Measurements from ENCODE around the gene LGR4. TPM values are rescaled to one million over a fixed set of nuclear protein-coding genes. Genes with fewer than 3 reads are reported as not detected.

Gene LGR4
- total and polyA plus RNA-seq, 7 donors, result 11.3 to 44.3 (median 29.9) TPM

DNA sequence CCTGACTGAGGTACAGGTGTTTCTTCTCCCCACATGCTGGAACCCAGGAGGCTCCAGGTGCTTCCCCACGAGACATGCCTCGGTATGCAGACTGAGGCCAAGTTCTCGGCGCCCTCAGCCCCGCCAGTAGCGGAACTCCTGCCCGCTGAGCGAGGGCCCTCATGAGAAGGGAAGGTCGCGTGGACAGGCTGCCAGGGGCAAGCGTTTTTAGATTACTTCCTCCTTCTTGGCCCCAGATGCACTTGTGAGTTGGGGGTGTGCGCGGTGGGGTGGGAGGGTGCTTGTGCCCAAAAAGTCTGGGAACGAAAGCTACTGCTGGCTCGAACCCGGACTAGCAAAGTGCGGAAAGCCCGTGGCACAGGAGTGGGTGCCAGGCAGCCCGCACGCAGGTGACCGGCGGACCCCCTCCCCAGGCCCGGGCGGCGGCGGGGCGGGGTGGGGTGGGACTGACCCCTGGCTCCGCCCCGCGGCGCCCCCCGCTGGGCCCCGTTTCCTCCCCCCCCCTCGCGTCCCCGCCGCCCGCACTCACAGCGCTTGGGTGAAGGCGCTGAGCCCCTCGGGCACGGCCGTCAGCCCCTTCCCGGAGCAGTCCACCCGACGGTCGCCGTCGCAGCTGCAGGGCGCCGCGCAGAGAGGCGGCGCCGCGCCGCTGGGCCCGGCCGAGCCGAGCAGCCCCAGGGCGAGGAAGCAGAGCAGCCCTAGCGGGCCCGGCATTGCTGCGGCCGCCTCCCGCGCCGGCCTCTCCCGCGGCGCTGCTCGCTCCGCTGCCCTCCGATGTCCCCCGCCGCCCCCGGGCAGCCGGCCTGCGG, 797 bp downstream of the LGR4 start:
- peaks cover 0 to 46% (median 38%) of the 10 kb centered on the region in 4 donors for H3K4me1 ChIP-seq
- intact Hi-C loops (cut with DNase I), result loop anchor here (2.0 to 5.0 kb wide), 3 partner anchors 35 to 109 kb away; partner anchors contain the start of genes CCDC34 and LIN7C

DNA sequence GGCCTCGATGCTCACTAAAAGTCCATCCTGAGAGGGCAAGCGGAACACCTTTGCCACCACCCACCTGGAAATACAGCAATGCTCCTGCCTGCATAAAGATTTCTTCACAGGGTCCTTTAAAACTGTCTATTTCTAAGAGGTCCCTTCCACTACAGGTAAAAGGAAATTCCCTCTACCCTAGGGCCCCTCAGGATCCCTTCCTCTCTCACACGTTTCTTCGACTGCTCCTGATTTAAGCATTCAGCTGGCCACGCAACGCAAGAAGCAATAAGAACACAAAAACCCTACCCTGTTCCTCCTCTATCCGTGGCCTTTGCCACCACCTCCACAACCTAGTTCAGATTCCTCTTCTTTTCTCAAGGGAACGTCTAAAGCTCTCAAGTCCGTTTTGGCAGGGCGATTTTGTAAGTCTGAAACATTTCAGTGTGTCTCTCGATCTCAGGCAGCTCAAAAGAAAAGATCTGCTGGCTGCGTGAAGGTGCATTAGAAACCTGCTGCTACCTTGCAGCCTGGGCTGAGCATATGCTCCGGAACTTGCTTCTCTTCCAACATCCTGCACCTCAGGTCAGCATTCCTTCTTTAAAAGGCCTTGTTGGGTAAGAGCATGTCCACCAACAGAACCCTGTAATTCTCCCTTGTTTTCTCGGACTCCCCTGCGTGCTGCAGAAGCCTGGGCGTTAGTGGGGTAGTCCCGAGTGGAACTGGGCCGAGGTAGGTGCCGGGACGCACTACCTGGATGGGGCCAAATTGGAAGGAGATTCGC, 1.6 kb downstream of the LGR4 start:
- Histone ChIP-seq H3K27ac (peak overlapping the region; percentile 80 to 96 (median 94)), H3K4me3 (peak overlapping the region; percentile 71 to 97 (median 88)), H3K4me1 (peaks cover 0 to 53% (median 41%) of the 10 kb centered on the region in 4 donors), H3K9me3 (no peaks in the 10 kb centered on the region), H3K27me3 (no peaks in the 10 kb centered on the region), H3K36me3 (no peaks in the 10 kb centered on the region)
- 12 to 26% methylated on average over 21 of the region's 21 CpGs for WGBS, 2 donors
- intact Hi-C loops (cut with DNase I), result loop anchor here (5.0 kb wide), 2 partner anchors 74 to 109 kb away; partner anchors contain the start of gene CCDC34
- TF ChIP-seq, protein P1, sequence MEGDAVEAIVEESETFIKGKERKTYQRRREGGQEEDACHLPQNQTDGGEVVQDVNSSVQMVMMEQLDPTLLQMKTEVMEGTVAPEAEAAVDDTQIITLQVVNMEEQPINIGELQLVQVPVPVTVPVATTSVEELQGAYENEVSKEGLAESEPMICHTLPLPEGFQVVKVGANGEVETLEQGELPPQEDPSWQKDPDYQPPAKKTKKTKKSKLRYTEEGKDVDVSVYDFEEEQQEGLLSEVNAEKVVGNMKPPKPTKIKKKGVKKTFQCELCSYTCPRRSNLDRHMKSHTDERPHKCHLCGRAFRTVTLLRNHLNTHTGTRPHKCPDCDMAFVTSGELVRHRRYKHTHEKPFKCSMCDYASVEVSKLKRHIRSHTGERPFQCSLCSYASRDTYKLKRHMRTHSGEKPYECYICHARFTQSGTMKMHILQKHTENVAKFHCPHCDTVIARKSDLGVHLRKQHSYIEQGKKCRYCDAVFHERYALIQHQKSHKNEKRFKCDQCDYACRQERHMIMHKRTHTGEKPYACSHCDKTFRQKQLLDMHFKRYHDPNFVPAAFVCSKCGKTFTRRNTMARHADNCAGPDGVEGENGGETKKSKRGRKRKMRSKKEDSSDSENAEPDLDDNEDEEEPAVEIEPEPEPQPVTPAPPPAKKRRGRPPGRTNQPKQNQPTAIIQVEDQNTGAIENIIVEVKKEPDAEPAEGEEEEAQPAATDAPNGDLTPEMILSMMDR (IDR thresholded peaks at IDR 0.05), result no peak
- TF ChIP-seq POLR2A (IDR thresholded peaks at IDR 0.05), result no peak
- no peak for TF ChIP-seq POLR2AphosphoS5 (IDR thresholded peaks at IDR 0.05)
- no peak for TF ChIP-seq EP300 (IDR thresholded peaks at IDR 0.05)
- DNase-seq, result no peak

More for the DNA sequence above, 797 bp downstream of the LGR4 start:
- Histone ChIP-seq H3K27me3 (no peaks in the 10 kb centered on the region), H3K27ac (peak overlapping the region; percentile 80 to 96 (median 94)), H3K36me3 (no peaks in the 10 kb centered on the region), H3K9me3 (no peaks in the 10 kb centered on the region), H3K4me3 (peak overlapping the region; percentile 71 to 97 (median 88))
- DNase-seq, result peak; percentile 71
- no peak for TF ChIP-seq EP300 (IDR thresholded peaks at IDR 0.05)
- no peak for TF ChIP-seq POLR2A (IDR thresholded peaks at IDR 0.05)
- TF ChIP-seq, protein P1 (IDR thresholded peaks at IDR 0.05), result no peak
- no peak for TF ChIP-seq POLR2AphosphoS5 (IDR thresholded peaks at IDR 0.05)
- WGBS, 2 donors, result 0 to 1% methylated on average over 78 to 79 of the region's 79 CpGs

DNA sequence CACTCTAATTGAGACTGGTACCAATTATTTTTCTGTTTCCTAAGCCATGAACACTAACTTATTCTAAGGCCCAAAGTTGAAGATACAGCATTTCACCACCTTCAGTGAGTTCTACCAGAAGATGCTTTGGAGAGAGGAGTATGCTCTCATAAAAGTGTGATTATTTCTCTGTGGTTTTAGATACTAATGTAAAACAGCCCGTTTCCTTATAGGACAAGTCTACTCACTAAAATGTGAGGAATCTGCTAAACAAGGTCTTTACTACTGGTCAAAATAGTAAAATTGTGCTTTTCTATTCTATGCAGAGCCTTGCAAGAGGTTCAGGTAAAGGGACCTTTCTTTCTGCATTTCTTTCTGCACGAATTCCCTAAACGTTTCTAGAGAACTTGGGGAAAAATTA, 2.4 kb downstream of the LGR4 start:
- intact Hi-C loops (cut with DNase I), result loop anchor here (5.0 kb wide), 2 partner anchors 73 to 108 kb away; partner anchors contain the start of gene CCDC34
- Histone ChIP-seq H3K27ac (peak overlapping the region in 3 of 4 donors; percentile 15 to 96 (median 93)), H3K4me1 (peaks cover 0 to 60% (median 49%) of the 10 kb centered on the region in 4 donors)

DNA sequence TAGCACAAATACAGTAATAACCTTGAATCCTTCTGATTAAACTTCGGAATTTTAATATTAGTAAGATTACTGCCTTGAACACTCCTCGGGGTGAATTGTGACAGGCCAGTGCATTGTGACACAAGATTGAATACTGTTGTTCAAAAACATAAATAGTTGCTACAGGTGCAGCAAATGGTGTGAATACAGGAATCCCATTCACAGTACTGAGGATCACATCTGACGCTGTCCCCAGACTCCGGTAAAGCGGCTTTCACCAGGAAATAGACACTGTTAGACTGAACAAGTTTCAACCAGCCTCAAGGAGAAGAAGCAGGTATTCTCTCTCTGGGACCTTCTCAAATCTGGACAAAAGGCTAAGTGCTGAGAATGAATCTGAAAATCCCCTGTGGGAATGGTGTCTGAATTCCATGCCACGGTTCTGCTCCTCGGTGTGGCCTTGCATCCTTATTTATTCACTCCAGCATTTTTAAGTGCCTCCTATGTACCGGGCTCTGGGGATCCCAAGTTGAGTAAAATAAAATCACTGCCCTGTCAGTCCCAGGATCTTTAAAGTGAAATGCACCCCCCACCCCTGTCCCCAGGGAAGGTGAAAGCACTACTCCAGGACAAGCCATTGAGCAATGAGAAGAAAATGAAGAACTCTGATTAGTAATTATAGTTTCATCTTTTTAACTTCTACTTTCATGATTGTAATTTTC, 3.4 kb downstream of the LGR4 start:
- TF ChIP-seq, protein P1 (IDR thresholded peaks at IDR 0.05), result no peak
- TF ChIP-seq POLR2AphosphoS5 (IDR thresholded peaks at IDR 0.05) (no peak), EP300 (IDR thresholded peaks at IDR 0.05) (no peak), POLR2A (IDR thresholded peaks at IDR 0.05) (no peak)
- intact Hi-C loops (cut with DNase I), result no loop called here
- WGBS, 2 donors, result 21 to 71% methylated on average over 8 of the region's 8 CpGs
- no peak for DNase-seq
- Histone ChIP-seq H3K27ac (peak overlapping the region; percentile 27 to 96 (median 66)), H3K9me3 (no peaks in the 10 kb centered on the region), H3K4me3 (peak overlapping the region in 3 of 4 donors; percentile 3 to 94 (median 8)), H3K4me1 (peaks cover 0 to 70% (median 59%) of the 10 kb centered on the region in 4 donors), H3K27me3 (no peaks in the 10 kb centered on the region), H3K36me3 (no peaks in the 10 kb centered on the region)

More for the DNA sequence above, 2.4 kb downstream of the LGR4 start:
- Histone ChIP-seq H3K9me3 (no peaks in the 10 kb centered on the region), H3K36me3 (no peaks in the 10 kb centered on the region), H3K4me3 (peak overlapping the region; percentile 71 to 97 (median 88)), H3K27me3 (no peaks in the 10 kb centered on the region)
- no peak for DNase-seq
- 12 to 63% methylated on average over 3 of the region's 3 CpGs for WGBS, 2 donors
- TF ChIP-seq EP300 (IDR thresholded peaks at IDR 0.05) (no peak), POLR2A (IDR thresholded peaks at IDR 0.05) (no peak), POLR2AphosphoS5 (IDR thresholded peaks at IDR 0.05) (no peak)
- TF ChIP-seq, protein P1 (IDR thresholded peaks at IDR 0.05), result no peak
